Psoas muscle (tissue), 8 donors: ENCODE results near the gene WDR26. TPM values are rescaled to one million over a fixed set of nuclear protein-coding genes. Genes with fewer than 3 reads are reported as not detected.

Source experiments
- ATAC-seq, 4 donors: fragments of 200-7000 bp; cut with Tn5 transposase; one replicate each; pipeline ENCODE4 v1.9.1; 2020; ENCODE audit warnings: moderate library complexity in 3 of 4, mild to moderate bottlenecking in 2 of 4
- DNase-seq, 2 donors: peaks; one replicate each; pipeline ENCODE4 v3.0.0-alpha.2; 2020
- H3K27ac ChIP-seq: fragments of 200-600 bp; one replicate; pipeline ENCODE4 v1.8.0; 2022
- H3K27me3 ChIP-seq, 3 donors: fragments of 200-600 bp in 1 of 3; one replicate each; pipeline versions ENCODE4 v1.6.1 to v1.8.0; 2013 to 2022; ENCODE audit warnings: low read length in 2 of 3, mild to moderate bottlenecking in 2 of 3, moderate library complexity in 1 of 3; ENCODE audit not compliant: insufficient read depth in 3 of 3
- H3K36me3 ChIP-seq, 2 donors: fragments of 200-600 bp in 1 of 2; one replicate each; pipeline versions ENCODE4 v1.6.1 to v1.8.0; 2013 to 2022; ENCODE audit warnings: low read depth in 1 of 2, mild to moderate bottlenecking in 1 of 2, moderate library complexity in 1 of 2; ENCODE audit not compliant: insufficient read depth in 1 of 2
- H3K4me1 ChIP-seq: fragments of 200-600 bp; one replicate; pipeline ENCODE4 v1.8.0; 2022
- H3K4me3 ChIP-seq: fragments of 200-600 bp; one replicate; pipeline ENCODE4 v1.8.0; 2022; ENCODE audit warnings: mild to moderate bottlenecking
- H3K9me3 ChIP-seq: fragments of 200-600 bp; one replicate; pipeline ENCODE4 v1.8.0; 2022
- WGBS, 3 donors: extraction: QIAGEN DNeasy Blood & Tissue Kit; methylation state at CpG; one replicate each; pipeline versions ENCODE4 v1.1.6 to v1.1.7; 2013; 5-methylcytosine and 5-hydroxymethylcytosine counted together
- intact Hi-C, 2 donors: fragments of 100-400 bp; cut with DNase I; formaldehyde crosslinking; loops; one replicate each; pipeline versions ENCODE4 v1.11.0 to v1.14.2; 2022
- polyA plus RNA-seq, 3 donors: library from polyadenylated mRNA; stranded (reverse); fragments of 200-250 nt; gene quantifications; one replicate each; pipeline ENCODE4 v1.2.3, GENCODE V29; 2013
- total RNA-seq, 4 donors: library from RNA; stranded (reverse); fragmentation: NEBNext Ultra II Directional in 2 of 4; extraction: Animal tissue kit (Norgen Biotek cat#: 25700) in 2 of 4; gene quantifications; one replicate each; pipeline versions ENCODE4 v1.2.1 to v1.2.4, GENCODE V29; 2021 to 2023
- TF ChIP-seq, protein P1 (sequence below): fragments of 200-600 bp; IDR thresholded peaks from one replicate; pipeline ENCODE4 v1.8.0; 2022; ENCODE audit warnings: antibody characterized with exemption
- donor health status: healthy with polysubstance abuse.
- donor health status: DM: no; HTN: no; CAD: no; lungs with moderate emphysema.
- donor health status: Bipolar disorder and iron deficiency.
- donor health status: healthy.
- donor health status: DM: yes; HTN: yes; CAD: no.
- donor health status: DM: no; HTN: no; CAD: no.
- donor health status: DM: no; HTN: no; CAD: no.
- donor health status: DM: yes; HTN: yes; CAD: no.

The WDR26 gene
- total and polyA plus RNA-seq, 7 donors: 29.1 to 114 (median 82.4) TPM

- ATAC-seq: no peak
- H3K36me3 ChIP-seq: peaks cover 20 to 100% of the 10 kb centered on the region in 2 donors
- TF ChIP-seq, protein P1, sequence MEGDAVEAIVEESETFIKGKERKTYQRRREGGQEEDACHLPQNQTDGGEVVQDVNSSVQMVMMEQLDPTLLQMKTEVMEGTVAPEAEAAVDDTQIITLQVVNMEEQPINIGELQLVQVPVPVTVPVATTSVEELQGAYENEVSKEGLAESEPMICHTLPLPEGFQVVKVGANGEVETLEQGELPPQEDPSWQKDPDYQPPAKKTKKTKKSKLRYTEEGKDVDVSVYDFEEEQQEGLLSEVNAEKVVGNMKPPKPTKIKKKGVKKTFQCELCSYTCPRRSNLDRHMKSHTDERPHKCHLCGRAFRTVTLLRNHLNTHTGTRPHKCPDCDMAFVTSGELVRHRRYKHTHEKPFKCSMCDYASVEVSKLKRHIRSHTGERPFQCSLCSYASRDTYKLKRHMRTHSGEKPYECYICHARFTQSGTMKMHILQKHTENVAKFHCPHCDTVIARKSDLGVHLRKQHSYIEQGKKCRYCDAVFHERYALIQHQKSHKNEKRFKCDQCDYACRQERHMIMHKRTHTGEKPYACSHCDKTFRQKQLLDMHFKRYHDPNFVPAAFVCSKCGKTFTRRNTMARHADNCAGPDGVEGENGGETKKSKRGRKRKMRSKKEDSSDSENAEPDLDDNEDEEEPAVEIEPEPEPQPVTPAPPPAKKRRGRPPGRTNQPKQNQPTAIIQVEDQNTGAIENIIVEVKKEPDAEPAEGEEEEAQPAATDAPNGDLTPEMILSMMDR: no peak
- H3K4me3 ChIP-seq: no peak overlapping the region
- peaks cover 2% of the 10 kb centered on the region for H3K4me1 ChIP-seq
- no peaks in the 10 kb centered on the region for H3K9me3 ChIP-seq
- no peaks in the 10 kb centered on the region for H3K27me3 ChIP-seq
- no peak overlapping the region for H3K27ac ChIP-seq
- intact Hi-C loops: loop anchor here in 1 of 2 donors (5.0 kb wide), 1 partner anchor 38 kb away; no protein-coding TSS in a partner anchor
- no peak for DNase-seq
These were observed 14.5 kb downstream of the WDR26 start for GRCh38 chr1:224420106-224420505.

- 86 to 91% (median 88%) methylated on average over 1 of the region's 1 CpG for WGBS, 3 donors
- Histone ChIP-seq H3K27ac (no peak overlapping the region), H3K9me3 (no peaks in the 10 kb centered on the region), H3K4me1 (peaks cover 6% of the 10 kb centered on the region), H3K27me3 (no peaks in the 10 kb centered on the region), H3K36me3 (peaks cover 7 to 100% of the 10 kb centered on the region in 2 donors), H3K4me3 (no peak overlapping the region)
- intact Hi-C loops: loop anchor here (1.0 to 10.0 kb wide), 3 partner anchors 15 to 117 kb away; no protein-coding TSS in a partner anchor
- no peak for DNase-seq
- ATAC-seq: no peak
- TF ChIP-seq, protein P1: no peak
These were observed 22.8 kb downstream of the WDR26 start for GRCh38 chr1:224411766-224412165.

GRCh38 chr1:224408294-224408590 is 26.4 kb downstream of the WDR26 start:
- ATAC-seq: no peak

GRCh38 chr1:224407571-224408293 is 26.9 kb downstream of the WDR26 start:
- Histone ChIP-seq H3K27ac (no peak overlapping the region), H3K27me3 (no peaks in the 10 kb centered on the region), H3K9me3 (no peaks in the 10 kb centered on the region), H3K4me1 (no peaks in the 10 kb centered on the region), H3K36me3 (peaks cover 9 to 100% of the 10 kb centered on the region in 2 donors), H3K4me3 (no peak overlapping the region)
- TF ChIP-seq, protein P1: no peak
- ATAC-seq (peak in 1 of 4 donors; percentile 40), DNase-seq (no peak)
- 72 to 90% (median 82%) methylated on average over 7 of the region's 7 CpGs for WGBS, 3 donors
- intact Hi-C loops: no loop called here

More at GRCh38 chr1:224408294-224408590, 26.4 kb downstream of the WDR26 start:
- WGBS, 3 donors: 89 to 95% (median 93%) methylated on average over 1 of the region's 1 CpG
- Histone ChIP-seq H3K4me1 (peaks cover 3% of the 10 kb centered on the region), H3K9me3 (no peaks in the 10 kb centered on the region), H3K27ac (no peak overlapping the region), H3K36me3 (peaks cover 9 to 100% of the 10 kb centered on the region in 2 donors), H3K4me3 (no peak overlapping the region), H3K27me3 (no peaks in the 10 kb centered on the region)
- TF ChIP-seq, protein P1: no peak
- intact Hi-C loops: no loop called here
- no peak for DNase-seq

- Histone ChIP-seq H3K27ac (no peak overlapping the region), H3K9me3 (no peaks in the 10 kb centered on the region), H3K4me1 (no peaks in the 10 kb centered on the region), H3K27me3 (no peaks in the 10 kb centered on the region), H3K4me3 (no peak overlapping the region), H3K36me3 (peaks cover 9 to 100% of the 10 kb centered on the region in 2 donors)
- no peak for DNase-seq
- intact Hi-C loops: no loop called here
- TF ChIP-seq, protein P1: no peak
- no peak for ATAC-seq
These were observed 28.4 kb downstream of the WDR26 start for GRCh38 chr1:224406216-224406615.
